ENCODE results near the gene CCDC167.
"Not testable (repeated sequence)": the region's sequence is repeated elsewhere in the genome, so short reads cannot be mapped to it uniquely, and the experiment has no call there.

The CCDC167 gene

GRCh38 chr6:37477656-37478435, 21.8 kb downstream of the CCDC167 start:
- H3K4me3 ChIP-seq (ENCODE audit: low read depth, low read length): no peak overlapping the region

- H3K4me3 ChIP-seq (ENCODE audit: low read depth, low read length): no peak overlapping the region
Observed at GRCh38 chr6:37477191-37477590, 22.5 kb downstream of the CCDC167 start.

GRCh38 chr6:37474316-37474715, 25.4 kb downstream of the CCDC167 start:
- H3K4me3 ChIP-seq (ENCODE audit: low read depth, low read length): no peak overlapping the region

GRCh38 chr6:37473364-37474095, 26.2 kb downstream of the CCDC167 start:
- H3K4me3 ChIP-seq (ENCODE audit: low read depth, low read length): no peak overlapping the region

GRCh38 chr6:37467718-37468117, 32.0 kb downstream of the CCDC167 start:
- no peak overlapping the region for H3K4me3 ChIP-seq (ENCODE audit: low read depth, low read length)

GRCh38 chr6:37463110-37463509, 36.6 kb downstream of the CCDC167 start:
- no peak overlapping the region for H3K4me3 ChIP-seq (ENCODE audit: low read depth, low read length)

GRCh38 chr6:37460805-37461204, 38.9 kb downstream of the CCDC167 start:
- no peak overlapping the region for H3K4me3 ChIP-seq (ENCODE audit: low read depth, low read length)

- no peak overlapping the region for H3K4me3 ChIP-seq (ENCODE audit: low read depth, low read length)
Observed at GRCh38 chr6:37459981-37460800, 39.5 kb downstream of the CCDC167 start.

- no peak overlapping the region for H3K4me3 ChIP-seq (ENCODE audit: low read depth, low read length)
Observed at GRCh38 chr6:37456816-37457560, 42.7 kb downstream of the CCDC167 start.

GRCh38 chr6:37456126-37456525, 43.6 kb downstream of the CCDC167 start:
- H3K4me3 ChIP-seq (ENCODE audit: low read depth, low read length): no peak overlapping the region

- H3K4me3 ChIP-seq (ENCODE audit: low read depth, low read length): no peak overlapping the region
Observed at GRCh38 chr6:37454420-37455140, 45.1 kb downstream of the CCDC167 start.

GRCh38 chr6:37452522-37452921, 47.2 kb downstream of the CCDC167 start:
- no peak overlapping the region for H3K4me3 ChIP-seq (ENCODE audit: low read depth, low read length)

- H3K4me3 ChIP-seq (ENCODE audit: low read depth, low read length): no peak overlapping the region
Observed at GRCh38 chr6:37451441-37452193, 48.1 kb downstream of the CCDC167 start.

GRCh38 chr6:37449984-37450383, 49.7 kb downstream of the CCDC167 start:
- no peak overlapping the region for H3K4me3 ChIP-seq (ENCODE audit: low read depth, low read length)

- not testable (repeated sequence) for H3K4me3 ChIP-seq (ENCODE audit: low read depth, low read length)
Observed at GRCh38 chr6:37443216-37443542, 56.5 kb downstream of the CCDC167 start.

- H3K4me3 ChIP-seq (ENCODE audit: low read depth, low read length): no peak overlapping the region
Observed at GRCh38 chr6:37442416-37443215, 57.1 kb downstream of the CCDC167 start.

- no peak overlapping the region for H3K4me3 ChIP-seq (ENCODE audit: low read depth, low read length)
Observed at GRCh38 chr6:37441651-37442050, 58.0 kb downstream of the CCDC167 start.

GRCh38 chr6:37438930-37439329, 60.8 kb downstream of the CCDC167 start:
- no peak overlapping the region for H3K4me3 ChIP-seq (ENCODE audit: low read depth, low read length)

GRCh38 chr6:37435816-37436215, 63.9 kb downstream of the CCDC167 start:
- H3K4me3 ChIP-seq (ENCODE audit: low read depth, low read length): no peak overlapping the region

Measured in iPS-11a (cell line).